GM12874 (cell line): ENCODE measurements around the gene PPP2R3A.

Source experiments
- CTCF ChIP-seq: IDR thresholded peaks from 2 replicates; pipeline ENCODE4 v1.5.1; 2011; ENCODE audit warnings: low read depth, mild to moderate bottlenecking, control low read depth, low read length, moderate library complexity; ENCODE audit not compliant: insufficient read depth

PPP2R3A gene

GRCh38 chr3:135964160-135964955, 1.2 kb upstream of the PPP2R3A start:
- TF ChIP-seq CTCF, result no peak

GRCh38 chr3:135965129-135965505, 411 bp upstream of the PPP2R3A start:
- no peak for TF ChIP-seq CTCF

- no peak for TF ChIP-seq CTCF
Observed at GRCh38 chr3:135966271-135966961, 888 bp downstream of the PPP2R3A start.

GRCh38 chr3:135966962-135967274, 1.4 kb downstream of the PPP2R3A start:
- TF ChIP-seq CTCF, result no peak

GRCh38 chr3:135967867-135968266, 2.3 kb downstream of the PPP2R3A start:
- TF ChIP-seq CTCF, result no peak

- no peak for TF ChIP-seq CTCF
Observed at GRCh38 chr3:135970506-135971116, 5.1 kb downstream of the PPP2R3A start.

- no peak for TF ChIP-seq CTCF
Observed at GRCh38 chr3:135973841-135974240, 8.3 kb downstream of the PPP2R3A start.
